Measurements from ENCODE around the gene BABAM2. TPM values are rescaled to one million over a fixed set of nuclear protein-coding genes. Genes with fewer than 3 reads are reported as not detected.

The BABAM2 gene
- total RNA-seq, 1 donor from 2014 or later, result 38.4 TPM

- DNase-seq (ENCODE audit: extremely low read depth, low read depth, low spot score), result no peak
Observed at GRCh38 chr2:28294451-28294850, 403.9 kb downstream of the BABAM2 start.

DNA sequence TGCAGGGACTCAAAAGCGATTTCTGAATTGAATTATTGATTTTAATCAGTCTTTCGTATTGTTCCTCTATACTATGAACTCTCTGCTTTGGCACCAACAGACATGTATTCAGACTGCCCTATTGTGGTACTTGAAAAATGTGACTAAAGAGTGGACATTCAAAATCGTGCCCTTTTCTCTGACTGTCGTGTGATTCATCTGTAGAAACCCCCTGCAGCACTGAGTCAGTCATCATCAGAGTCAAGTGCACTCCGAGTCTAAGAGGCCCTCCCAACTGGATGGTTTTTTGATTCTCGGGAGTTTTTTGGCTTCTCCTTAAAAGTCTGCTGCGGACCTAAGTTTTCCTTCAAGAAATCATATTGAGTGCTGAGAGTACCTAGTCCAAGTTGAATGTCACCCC lies 405.7 kb downstream of the BABAM2 start:
- DNase-seq (ENCODE audit: extremely low read depth, low read depth, low spot score), result no peak

DNA sequence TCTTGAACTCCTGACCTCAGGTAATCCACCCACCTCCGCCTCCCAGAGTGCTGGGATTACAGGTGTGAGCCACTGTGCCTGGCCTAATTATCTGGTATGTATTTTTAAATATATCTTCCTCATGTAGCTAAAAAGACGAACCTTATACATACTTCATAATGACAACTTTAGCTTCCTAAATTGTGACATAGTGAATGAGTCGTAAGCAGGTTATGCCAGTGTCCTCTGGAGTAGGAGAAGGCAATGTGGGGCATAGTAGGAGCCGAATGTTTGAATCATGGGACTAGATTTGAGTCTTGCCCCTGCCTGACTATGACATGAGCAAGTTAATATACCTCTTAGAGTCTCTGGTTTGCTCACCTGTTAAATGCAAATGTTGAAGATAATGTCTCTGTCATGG lies 406.4 kb downstream of the BABAM2 start:
- no peak for DNase-seq (ENCODE audit: extremely low read depth, low read depth, low spot score)

GRCh38 chr2:28297531-28297930 lies 407.0 kb downstream of the BABAM2 start:
- DNase-seq (ENCODE audit: extremely low read depth, low read depth, low spot score), result no peak

DNA sequence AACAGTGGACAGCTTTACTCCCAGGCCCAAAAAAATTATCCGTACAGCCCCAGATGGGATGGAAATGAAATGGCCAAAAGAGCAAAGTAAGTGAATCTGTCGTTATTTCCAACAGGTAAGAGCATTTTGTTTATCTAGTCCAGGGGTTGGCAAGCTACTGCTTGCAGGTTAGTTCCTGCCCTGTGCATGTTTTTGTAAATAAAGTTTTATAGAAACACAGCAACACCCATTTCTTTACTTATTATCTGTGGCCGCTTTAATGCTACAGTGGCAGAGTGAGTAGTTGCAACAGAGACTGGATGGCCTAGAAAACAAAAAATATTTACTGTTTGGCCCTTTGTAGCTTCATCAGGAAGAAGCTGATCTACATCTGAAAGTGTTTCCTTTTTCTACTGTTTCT lies 407.9 kb downstream of the BABAM2 start:
- DNase-seq (ENCODE audit: extremely low read depth, low read depth, low spot score), result no peak

DNA sequence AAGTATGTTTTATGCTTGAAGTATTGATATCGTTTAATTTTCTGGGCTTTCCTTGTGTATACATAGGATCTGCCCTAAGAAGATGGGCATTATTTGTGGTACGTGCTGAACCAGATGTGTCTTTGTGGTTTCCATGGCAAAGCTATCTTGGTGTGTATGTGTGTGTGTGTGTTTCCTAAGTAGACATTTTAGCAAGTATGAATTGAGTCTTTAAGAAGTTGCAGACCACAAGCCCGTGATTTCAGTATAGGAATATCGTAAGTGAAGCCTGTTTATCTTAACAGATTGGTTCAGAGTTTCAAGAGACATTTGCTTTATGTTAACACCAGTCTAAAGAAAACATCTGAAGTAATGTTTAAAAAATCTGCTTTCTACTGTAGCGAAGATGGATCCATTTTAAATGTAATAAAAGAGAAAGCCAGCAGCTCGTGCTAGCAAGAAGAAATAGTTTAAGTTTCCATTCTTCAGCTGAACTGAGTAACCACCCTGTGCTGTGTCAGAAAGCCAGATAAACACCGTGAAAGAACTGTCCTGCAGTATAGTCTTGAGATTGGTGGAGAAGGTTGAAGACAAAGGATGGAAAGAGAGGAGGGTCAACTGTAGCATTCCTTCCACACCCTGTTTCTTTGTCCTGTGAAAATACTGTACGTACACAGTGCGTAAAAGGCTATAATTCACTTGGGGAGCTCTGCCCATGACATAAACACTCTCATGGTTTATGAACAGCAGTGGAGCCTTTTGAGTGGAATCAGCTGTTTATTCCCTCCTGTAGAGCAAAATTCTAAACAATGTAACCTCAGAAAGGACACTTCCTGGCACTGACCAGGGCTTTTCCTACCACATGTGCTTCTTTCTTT lies 410.2 kb downstream of the BABAM2 start:
- no peak for DNase-seq (ENCODE audit: extremely low read depth, low read depth, low spot score)

DNA sequence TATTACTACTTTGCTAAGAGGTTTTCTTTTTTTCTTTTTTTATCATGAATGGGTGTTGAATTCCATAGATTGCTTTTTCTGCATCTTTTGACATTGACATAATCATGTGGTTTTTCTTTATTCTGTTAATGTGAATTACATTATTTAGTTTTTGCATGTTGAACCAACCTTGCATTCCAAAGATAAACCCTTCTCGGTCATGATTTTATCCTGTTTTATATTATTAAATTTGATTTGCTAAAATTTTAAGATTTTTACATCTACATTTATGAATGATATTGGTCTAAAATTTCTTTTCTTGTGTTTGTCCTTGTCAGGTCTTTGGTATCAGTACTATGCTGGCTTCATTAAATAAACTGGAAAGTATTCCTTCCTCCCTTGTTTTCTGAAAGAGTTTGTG lies 414.7 kb downstream of the BABAM2 start:
- no peak for DNase-seq (ENCODE audit: extremely low read depth, low read depth, low spot score)

DNA sequence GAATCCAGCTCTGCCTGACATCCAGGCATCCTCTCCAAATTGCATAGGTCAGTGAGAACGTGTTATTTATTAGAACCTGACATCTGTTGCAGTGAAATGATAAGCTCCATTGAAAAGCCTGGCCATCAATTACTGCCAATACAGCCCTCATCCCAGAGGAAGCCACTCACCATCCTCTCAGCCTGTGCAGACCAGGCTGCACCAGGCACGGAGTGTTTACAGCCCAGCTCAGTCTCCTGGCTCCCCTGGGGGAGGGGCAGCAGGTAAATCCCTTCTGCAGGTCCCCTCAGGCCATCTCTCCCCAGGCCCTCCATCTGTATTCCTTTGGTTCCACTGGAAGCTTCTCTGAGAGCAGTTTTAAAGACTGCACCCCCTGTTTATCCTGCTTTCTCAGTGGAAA lies 419.6 kb downstream of the BABAM2 start:
- no peak for DNase-seq (ENCODE audit: extremely low read depth, low read depth, low spot score)

- DNase-seq (ENCODE audit: extremely low read depth, low read depth, low spot score), result no peak
Observed at GRCh38 chr2:28311660-28312249, 421.2 kb downstream of the BABAM2 start.

- no peak for DNase-seq (ENCODE audit: extremely low read depth, low read depth, low spot score)
Observed at GRCh38 chr2:28312307-28313219, 422.0 kb downstream of the BABAM2 start.

DNA sequence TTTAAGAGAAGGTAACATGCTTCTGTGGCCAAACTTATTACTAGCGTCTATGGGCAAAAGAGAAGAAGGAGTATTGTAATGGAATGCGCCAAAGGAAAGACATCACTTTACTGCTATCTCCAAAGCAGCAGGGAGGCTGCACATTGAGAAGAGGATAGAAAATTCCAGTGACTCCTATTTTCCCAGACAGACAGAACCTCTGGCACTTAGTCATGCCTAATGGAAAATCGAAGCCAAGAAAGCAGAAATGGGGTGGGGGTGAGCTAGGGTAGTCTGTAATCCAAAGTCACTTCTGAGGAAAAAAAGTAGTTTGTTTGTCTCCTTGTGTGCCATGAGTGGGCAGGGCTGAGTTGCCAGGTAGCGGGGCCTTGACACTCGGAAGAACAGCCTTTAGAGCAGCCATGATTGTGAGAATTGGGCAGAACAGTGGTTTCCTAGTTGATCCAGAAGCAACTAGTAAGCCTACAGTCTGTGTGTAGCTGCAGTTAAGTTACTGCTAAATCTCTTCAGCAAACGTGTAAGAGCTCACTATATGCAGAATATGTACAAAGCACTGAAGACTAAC lies 422.8 kb downstream of the BABAM2 start:
- no peak for DNase-seq (ENCODE audit: extremely low read depth, low read depth, low spot score)

DNA sequence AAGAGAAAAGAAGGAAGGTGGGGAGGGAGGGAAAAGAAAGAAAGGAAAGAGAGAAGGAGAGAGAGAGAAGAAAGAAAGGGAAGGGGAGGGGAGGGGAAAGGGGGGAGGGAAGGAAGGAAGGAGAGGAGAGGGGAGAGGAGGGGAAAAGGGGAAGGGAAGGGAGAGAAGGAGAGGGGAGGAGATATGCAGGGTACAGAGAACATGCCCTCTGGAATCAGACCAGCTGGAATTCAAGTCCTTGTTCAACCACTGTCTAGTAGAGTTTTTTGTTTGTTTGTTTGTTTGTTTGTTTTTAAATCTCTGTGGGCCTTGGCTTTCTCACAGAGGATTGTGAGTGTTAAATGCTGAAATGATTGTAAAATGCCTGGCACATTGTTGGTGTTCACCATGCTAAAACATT lies 424.4 kb downstream of the BABAM2 start:
- DNase-seq (ENCODE audit: extremely low read depth, low read depth, low spot score), result no peak

DNA sequence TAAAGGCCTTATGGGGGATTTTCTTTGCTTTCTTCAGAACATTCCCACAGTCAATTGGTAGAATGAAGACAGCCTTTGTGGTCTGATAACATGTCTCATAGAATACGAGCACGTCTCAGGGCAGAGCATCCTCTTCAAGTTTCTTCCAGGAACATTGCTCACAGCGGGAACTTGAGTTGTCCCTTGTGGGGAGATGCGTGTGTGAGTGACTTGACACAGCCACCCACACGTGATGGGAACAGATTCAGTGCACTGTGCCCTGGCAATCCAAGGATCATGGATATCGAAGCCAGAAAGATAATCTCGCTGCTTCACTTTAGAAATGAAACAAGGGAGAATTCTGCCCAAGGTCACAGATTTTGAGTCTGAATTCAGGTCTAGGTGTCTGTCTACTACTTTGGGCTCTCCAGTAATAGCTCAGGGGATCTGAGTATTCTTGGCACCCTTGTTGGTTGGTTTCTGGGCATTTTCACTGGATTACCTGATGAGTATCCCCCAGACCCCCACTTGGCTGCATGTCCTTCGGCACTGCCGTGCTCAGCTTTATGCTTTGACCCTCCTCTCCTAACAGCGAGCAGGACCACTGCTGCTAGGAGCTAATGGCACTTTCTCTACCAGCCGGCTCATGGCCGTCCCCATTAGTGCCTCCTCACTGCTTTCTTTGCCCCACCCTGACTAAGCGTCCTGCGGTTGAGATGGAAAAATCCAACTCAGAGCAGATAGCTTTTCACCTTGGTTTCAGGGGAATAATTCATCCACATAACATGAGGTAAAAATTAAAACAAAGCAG lies 426.2 kb downstream of the BABAM2 start:
- no peak for DNase-seq (ENCODE audit: extremely low read depth, low read depth, low spot score)

DNA sequence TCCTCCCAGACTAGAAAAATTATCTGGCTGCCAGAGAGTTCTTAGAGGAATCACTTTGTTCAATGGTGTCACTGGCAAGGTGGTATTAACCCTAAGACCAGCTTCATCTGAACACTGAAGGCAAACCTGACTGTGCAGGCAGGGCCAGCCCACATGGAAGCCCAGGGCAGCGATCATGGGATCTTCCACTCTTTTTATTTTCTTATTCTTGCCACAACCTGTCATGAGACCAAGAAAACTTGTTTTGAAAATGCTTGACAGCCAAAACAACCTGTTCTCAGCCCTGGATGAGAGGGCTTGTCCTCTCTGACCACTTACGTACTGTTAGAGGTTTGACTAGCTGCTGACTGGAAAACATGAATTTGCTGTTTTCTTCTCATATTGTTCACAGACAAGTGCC lies 426.9 kb downstream of the BABAM2 start:
- no peak for DNase-seq (ENCODE audit: extremely low read depth, low read depth, low spot score)

GRCh38 chr2:28318023-28318422 lies 427.5 kb downstream of the BABAM2 start:
- no peak for DNase-seq (ENCODE audit: extremely low read depth, low read depth, low spot score)

GRCh38 chr2:28318462-28319117 lies 428.1 kb downstream of the BABAM2 start:
- no peak for DNase-seq (ENCODE audit: extremely low read depth, low read depth, low spot score)

DNA sequence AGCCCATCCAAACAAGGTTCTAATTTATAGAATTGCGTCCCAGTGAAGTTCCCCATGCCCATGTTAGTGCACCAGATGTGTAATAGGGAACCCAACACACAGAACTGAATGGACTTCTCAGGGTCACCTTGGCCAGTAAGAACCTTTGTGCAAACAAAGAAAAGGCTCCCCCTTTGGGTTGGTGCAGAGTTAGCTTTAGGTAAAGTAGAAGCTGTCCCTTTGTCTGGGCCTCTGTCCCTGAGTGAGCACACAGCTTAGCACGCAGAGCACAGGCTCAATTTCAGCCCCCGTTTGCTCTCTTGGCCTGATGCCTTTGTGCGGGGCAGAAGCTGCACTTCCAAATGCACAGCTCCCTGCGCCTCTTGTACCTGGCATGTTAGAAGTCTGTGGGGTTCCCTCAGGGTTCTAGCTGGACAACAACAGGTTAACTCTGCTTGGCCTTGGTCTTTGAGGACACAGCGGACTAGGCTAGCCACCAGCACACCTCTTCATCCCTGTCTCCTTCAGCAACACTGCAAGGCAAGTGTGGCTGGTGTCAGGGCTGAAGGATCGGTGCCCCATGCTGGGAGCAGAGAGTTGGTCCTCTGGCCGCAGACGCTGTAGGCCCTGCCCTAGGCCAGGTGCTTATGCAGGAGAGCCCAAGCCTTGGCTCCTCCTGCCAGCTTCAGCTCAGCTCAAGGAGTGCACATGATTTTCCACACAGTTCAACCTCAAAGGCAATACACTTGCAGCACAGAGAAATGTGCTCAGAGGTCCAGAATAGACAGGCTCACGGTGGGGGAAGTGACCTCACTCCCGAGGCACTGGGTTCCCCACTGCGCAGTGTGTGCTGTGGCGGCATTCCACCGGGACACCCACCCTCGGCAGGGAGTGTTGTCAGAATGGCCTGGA lies 428.8 kb downstream of the BABAM2 start:
- DNase-seq (ENCODE audit: extremely low read depth, low read depth, low spot score), result no peak

DNA sequence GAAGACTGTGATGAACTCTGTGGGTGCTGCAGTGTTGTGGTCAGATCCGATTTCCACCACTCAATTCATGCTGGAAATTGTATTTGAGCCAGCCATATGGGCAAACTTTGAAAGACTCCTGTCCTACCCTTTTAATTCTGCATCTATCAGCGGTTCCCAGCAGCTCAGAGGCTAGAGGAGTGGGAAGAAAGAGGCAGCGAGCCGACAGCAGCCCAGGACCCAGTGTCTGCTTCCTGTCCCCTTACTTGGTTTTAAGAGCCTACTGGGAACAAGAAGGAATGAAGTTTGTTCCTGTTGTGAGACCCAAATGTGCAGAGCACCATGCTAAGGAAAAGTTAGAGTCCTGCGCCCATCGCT lies 429.5 kb downstream of the BABAM2 start:
- no peak for DNase-seq (ENCODE audit: extremely low read depth, low read depth, low spot score)

DNA sequence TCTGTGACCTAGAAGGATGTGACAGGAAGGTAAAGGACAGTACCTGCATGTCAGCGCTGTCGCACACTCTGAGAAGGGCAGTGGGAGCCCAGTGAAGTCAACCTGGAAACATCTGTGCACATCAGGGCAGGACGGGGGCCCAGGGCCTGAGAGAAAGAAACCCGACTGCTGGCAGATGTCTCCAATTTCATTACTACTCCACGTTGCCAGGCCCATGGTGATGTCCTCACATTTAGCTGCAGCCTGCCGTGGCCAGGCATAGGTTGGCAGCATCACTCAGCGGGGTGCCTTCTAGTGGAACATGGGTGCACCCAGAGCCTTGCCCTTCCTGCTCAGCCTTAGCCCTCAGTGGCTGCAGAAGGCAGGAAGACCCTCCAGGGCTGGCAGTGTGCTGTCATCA lies 429.8 kb downstream of the BABAM2 start:
- no peak for DNase-seq (ENCODE audit: extremely low read depth, low read depth, low spot score)

All from glomerular endothelial cell (primary cell).